Measurements from ENCODE around the gene NOM1.

- TF ChIP-seq CTBP1 (IDR thresholded peaks at IDR 0.05; ENCODE audit: borderline replicate concordance) (no peak), FOXK2 (IDR thresholded peaks at IDR 0.05) (no peak), NFRKB (IDR thresholded peaks at IDR 0.05) (no peak), LEF1 (IDR thresholded peaks at IDR 0.05; ENCODE audit: borderline replicate concordance) (no peak), HDGF (IDR thresholded peaks at IDR 0.05; ENCODE audit: borderline replicate concordance) (no peak), FOXM1 (IDR thresholded peaks at IDR 0.05; ENCODE audit: borderline replicate concordance) (no peak), BHLHE40 (IDR thresholded peaks at IDR 0.05; ENCODE audit: borderline replicate concordance) (no peak), SUZ12 (IDR thresholded peaks at IDR 0.05) (no peak), ZNF384 (IDR thresholded peaks at IDR 0.05) (no peak), FOXA1 (IDR thresholded peaks at IDR 0.05) (no peak), ELF4 (IDR thresholded peaks at IDR 0.05) (no peak), PKNOX1 (IDR thresholded peaks at IDR 0.05) (no peak), ARNT (IDR thresholded peaks at IDR 0.05) (no peak)
Measured at GRCh38 chr7:156954941-156955340, 5.4 kb downstream of the NOM1 start.

All from HEK293T (cell line).